OCI-M2 (cell line): ENCODE measurements around the gene GIPC1.
A peak's percentile ranks its signal among the peaks of the same experiment; 100 is the strongest.
"Not testable (repeated sequence)": the region's sequence is repeated elsewhere in the genome, so short reads cannot be mapped to it uniquely, and the experiment has no call there.

Experiments used
- DNase-seq: peaks from one replicate; lab custom pipeline; 2025; ENCODE audit not compliant: unreplicated experiment; lab: John Stamatoyannopoulos, UW

The GIPC1 gene, protein sequence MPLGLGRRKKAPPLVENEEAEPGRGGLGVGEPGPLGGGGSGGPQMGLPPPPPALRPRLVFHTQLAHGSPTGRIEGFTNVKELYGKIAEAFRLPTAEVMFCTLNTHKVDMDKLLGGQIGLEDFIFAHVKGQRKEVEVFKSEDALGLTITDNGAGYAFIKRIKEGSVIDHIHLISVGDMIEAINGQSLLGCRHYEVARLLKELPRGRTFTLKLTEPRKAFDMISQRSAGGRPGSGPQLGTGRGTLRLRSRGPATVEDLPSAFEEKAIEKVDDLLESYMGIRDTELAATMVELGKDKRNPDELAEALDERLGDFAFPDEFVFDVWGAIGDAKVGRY

GRCh38 chr19:14496029-14496833 lies at the start of gene GIPC1:
Gene GIPC1, minus strand, starts transcription at chr19:14496127. Its CDS starts 13,151 bp downstream, at chr19:14482976.
- peak; percentile 94 for DNase-seq

- DNase-seq, result no peak
Observed at GRCh38 chr19:14545716-14546082, 49.8 kb upstream of the GIPC1 start.

- DNase-seq, result no peak
Observed at GRCh38 chr19:14544977-14545715, 49.2 kb upstream of the GIPC1 start.

DNA sequence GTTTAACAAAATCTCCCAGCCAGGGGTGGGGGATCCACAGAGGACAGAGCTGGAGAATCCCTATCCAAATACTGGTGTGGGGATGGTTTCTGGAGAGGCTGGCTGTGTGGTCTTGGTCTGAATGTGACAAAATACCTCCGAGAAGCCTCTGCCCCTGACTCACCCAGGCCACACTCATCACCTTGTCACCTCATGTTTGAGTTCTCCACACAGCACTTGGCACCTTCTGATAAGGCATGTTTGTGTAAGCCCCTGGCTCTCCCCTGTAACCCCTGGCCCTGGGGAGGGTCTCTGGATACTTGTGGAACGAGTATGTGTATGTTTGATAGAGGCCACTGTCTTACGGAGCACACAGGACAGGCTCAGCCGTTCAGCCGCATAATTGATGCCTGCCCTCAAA lies 48.1 kb upstream of the GIPC1 start:
- no peak for DNase-seq

- no peak for DNase-seq
Observed at GRCh38 chr19:14542711-14543328, 46.9 kb upstream of the GIPC1 start.

DNA sequence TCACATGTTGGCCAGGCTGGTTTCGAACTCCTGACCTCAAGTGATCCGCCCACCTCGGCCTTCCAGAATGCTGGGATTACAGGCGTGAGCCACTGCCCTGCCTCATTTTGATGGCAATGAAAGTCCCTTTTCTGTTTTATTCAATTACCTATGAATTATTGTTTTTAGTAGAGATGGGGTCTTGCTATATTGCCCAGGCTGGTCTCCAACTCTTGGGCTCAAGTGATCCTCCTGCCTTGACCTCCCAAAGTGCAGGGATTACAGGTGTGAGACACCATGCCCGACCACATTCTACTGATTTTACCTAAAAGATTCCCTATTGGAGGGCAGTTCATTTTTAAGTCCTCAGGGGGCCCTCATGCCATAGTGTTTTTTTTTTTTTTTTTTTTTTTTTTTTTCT lies 46.1 kb upstream of the GIPC1 start:
- DNase-seq, result not testable (repeated sequence)

GRCh38 chr19:14540741-14541525 lies 45.0 kb upstream of the GIPC1 start:
- no peak for DNase-seq

- DNase-seq, result peak; percentile 98
Observed at GRCh38 chr19:14536926-14537692, 41.2 kb upstream of the GIPC1 start.

- no peak for DNase-seq
Observed at GRCh38 chr19:14533450-14533849, 37.5 kb upstream of the GIPC1 start.

GRCh38 chr19:14530506-14530905 lies 34.6 kb upstream of the GIPC1 start:
- DNase-seq, result no peak

GRCh38 chr19:14530005-14530348 lies 34.0 kb upstream of the GIPC1 start:
- no peak for DNase-seq

GRCh38 chr19:14529254-14530004 lies 33.5 kb upstream of the GIPC1 start, which contains the start of gene TECR:
Gene TECR, plus strand, starts transcription at chr19:14529594. Its CDS starts 103 bp downstream, at chr19:14529697.
- DNase-seq, result peak; percentile 100

- DNase-seq, result no peak
Observed at GRCh38 chr19:14528419-14529253, 32.7 kb upstream of the GIPC1 start.

GRCh38 chr19:14526423-14526822 lies 30.5 kb upstream of the GIPC1 start:
- no peak for DNase-seq

GRCh38 chr19:14525729-14526128 lies 29.8 kb upstream of the GIPC1 start:
- no peak for DNase-seq

GRCh38 chr19:14520543-14520942 lies 24.6 kb upstream of the GIPC1 start:
- DNase-seq, result no peak

DNA sequence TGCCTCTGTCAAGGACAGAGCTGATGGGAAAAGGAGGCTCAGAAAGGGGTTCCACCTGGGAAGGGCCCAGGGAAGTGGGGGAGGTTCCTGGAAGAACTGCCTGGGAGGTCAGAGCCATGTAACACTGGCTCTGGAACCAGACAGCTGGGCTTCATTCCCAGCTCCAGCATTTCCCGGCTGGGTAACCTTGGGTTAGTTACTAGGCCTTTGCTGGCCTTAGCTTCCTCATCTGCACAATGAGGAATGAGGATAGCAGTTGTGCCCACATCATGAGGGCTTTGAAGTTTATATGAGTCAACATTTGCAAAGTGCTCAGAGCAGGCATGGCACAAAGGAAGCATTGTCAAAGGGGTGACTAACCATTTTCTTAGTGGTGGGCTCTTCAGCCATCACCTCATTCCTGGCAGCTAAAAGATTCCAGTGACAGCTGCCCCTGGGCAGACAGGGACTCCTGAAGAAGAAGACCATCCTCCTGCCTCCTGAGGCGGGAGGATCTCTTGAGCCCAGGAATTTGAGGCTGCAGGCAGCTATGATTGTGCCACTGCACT lies 24.0 kb upstream of the GIPC1 start:
- no peak for DNase-seq
